GM12875 (cell line): ENCODE measurements around the gene CPXM2.

Source experiments
- H3K4me3 ChIP-seq: one replicate; pipeline ENCODE4 v1.5.1; 2011; ENCODE audit warnings: low read depth, low read length, control low read depth
- CTCF ChIP-seq: IDR thresholded peaks from 2 replicates; pipeline ENCODE4 v1.5.1; 2011; ENCODE audit warnings: low read depth, mild to moderate bottlenecking, control low read depth, inconsistent platforms, low read length, moderate library complexity, borderline replicate concordance; ENCODE audit not compliant: insufficient read depth

CPXM2 gene

DNA sequence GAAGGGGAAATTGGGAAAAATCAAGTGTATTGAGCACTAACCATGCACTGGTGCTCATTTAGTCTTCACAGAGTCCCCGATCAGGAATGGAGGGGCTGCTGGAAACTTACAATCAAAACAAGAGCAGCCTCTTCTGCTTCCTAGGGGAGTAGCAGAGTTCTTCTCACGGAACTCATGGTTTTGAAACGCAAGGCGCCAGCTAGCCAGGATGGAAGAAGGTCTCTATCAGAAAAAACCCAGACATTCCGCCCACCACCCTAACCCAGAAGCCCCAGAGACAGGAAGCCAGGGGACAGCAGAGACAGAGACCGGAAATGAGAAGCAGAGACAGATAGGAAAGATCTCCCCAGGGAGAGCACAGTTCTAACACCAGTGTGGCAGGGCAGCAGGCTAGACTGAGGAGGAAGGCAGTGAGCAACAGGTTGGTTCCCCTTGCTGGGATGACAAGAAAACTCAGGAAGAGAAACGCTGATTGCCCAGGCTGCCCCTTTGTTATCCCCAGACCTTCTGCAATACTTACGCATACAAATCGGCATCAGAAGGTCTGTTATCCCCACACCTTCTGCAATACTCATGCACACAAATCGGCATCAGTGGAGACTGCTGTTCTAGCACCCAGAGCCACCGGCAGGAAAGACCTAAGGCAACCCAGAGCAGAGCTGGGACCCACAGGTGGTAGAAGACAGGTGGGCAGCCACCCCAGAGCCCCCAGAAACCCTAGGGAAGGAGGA, 99.2 kb downstream of the CPXM2 start:
- TF ChIP-seq CTCF: no peak
- H3K4me3 ChIP-seq: no peak overlapping the region

- TF ChIP-seq CTCF: no peak
- no peak overlapping the region for H3K4me3 ChIP-seq
Measured at GRCh38 chr10:123790132-123790885, 101.3 kb downstream of the CPXM2 start.

GRCh38 chr10:123788981-123789380, 102.6 kb downstream of the CPXM2 start:
- no peak overlapping the region for H3K4me3 ChIP-seq
- no peak for TF ChIP-seq CTCF

DNA sequence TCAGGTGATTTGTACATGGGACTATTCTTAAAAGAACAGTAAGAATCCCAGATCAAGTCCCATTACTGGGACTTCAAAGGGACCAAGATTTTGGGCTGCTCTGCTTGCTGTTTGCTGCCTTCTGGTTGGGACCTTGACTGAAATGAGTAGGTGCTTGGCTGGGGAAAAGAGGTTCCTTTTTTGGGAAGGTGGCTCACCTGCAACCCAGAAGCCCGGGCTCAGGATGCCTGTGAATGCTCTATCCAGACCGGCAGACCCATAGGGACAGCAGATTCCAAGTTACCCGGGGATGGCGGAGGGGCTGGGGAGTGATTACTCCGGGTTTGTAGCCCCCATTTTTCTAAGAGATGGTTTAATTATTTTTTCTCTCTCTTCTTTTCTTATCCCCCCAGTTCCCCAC, 104.0 kb downstream of the CPXM2 start:
- TF ChIP-seq CTCF: no peak
- H3K4me3 ChIP-seq: no peak overlapping the region

GRCh38 chr10:123786896-123787295, 104.7 kb downstream of the CPXM2 start:
- no peak for TF ChIP-seq CTCF
- H3K4me3 ChIP-seq: no peak overlapping the region

GRCh38 chr10:123786306-123786705, 105.3 kb downstream of the CPXM2 start:
- H3K4me3 ChIP-seq: no peak overlapping the region
- TF ChIP-seq CTCF: no peak

DNA sequence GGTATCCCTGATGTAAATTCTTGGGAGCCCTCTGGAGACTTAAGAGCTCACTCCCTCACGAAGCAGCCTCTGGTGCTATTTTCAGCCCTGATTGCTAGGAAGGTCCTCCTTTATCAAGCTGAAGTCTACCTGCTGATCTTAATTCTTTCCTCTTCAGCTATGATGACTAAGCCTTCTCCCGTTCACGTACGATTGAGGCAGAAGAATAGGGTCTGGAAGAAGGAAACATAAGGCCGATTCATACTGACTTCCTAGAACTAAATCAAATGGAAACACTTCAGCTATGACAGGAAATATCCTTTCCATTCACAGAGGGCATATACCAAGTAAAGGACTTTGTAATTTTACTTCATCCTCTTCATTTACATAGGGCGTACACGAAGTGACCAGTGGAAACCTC, 107.0 kb downstream of the CPXM2 start:
- no peak overlapping the region for H3K4me3 ChIP-seq
- no peak for TF ChIP-seq CTCF
